Gastrocnemius medialis (tissue), 4 donors: ENCODE results near the gene RRM1.

ENCODE experiments used
- POLR2A ChIP-seq, 2 donors: fragments of 450-650 bp; IDR thresholded peaks; one replicate each; pipeline ENCODE4 v1.6.1; 2017; ENCODE audit warnings: antibody characterized with exemption in 2 of 2, mild to moderate bottlenecking in 2 of 2, moderate library complexity in 2 of 2
- TF ChIP-seq, protein P1 (sequence below), 5 experiments: fragments of 450-650 bp in 3 of 5; fragments of 200-600 bp in 2 of 5; sonication (generic) in 2 of 5; IDR thresholded peaks in 4 of 5; conservative IDR thresholded peaks in 1 of 5; 1 replicate in 4 of 5; 2 replicates in 1 of 5; pipeline ENCODE4 v1.5.1; 2016 to 2019; ENCODE audit warnings: antibody characterized with exemption in 5 of 5, mild to moderate bottlenecking in 3 of 5, moderate library complexity in 3 of 5

GRCh38 chr11:4061700-4062099 lies 32.9 kb upstream of the RRM1 start:
- TF ChIP-seq, protein P1, sequence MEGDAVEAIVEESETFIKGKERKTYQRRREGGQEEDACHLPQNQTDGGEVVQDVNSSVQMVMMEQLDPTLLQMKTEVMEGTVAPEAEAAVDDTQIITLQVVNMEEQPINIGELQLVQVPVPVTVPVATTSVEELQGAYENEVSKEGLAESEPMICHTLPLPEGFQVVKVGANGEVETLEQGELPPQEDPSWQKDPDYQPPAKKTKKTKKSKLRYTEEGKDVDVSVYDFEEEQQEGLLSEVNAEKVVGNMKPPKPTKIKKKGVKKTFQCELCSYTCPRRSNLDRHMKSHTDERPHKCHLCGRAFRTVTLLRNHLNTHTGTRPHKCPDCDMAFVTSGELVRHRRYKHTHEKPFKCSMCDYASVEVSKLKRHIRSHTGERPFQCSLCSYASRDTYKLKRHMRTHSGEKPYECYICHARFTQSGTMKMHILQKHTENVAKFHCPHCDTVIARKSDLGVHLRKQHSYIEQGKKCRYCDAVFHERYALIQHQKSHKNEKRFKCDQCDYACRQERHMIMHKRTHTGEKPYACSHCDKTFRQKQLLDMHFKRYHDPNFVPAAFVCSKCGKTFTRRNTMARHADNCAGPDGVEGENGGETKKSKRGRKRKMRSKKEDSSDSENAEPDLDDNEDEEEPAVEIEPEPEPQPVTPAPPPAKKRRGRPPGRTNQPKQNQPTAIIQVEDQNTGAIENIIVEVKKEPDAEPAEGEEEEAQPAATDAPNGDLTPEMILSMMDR (IDR thresholded peaks at IDR 0.05 in 4 of 5, conservative IDR thresholded peaks at IDR 0.05 in 1 of 5) = no peak
- TF ChIP-seq POLR2A (IDR thresholded peaks at IDR 0.05) = no peak
